Fibroblast of mammary gland (primary cell): ENCODE results near the gene GRAMD4.
A peak's percentile ranks its signal among the peaks of the same experiment; 100 is the strongest.

ENCODE experiments used
- DNase-seq: peaks from one replicate; pipeline ENCODE4 v3.0.0-alpha.2; 2010; ENCODE audit warnings: low read depth
- H3K4me3 ChIP-seq: 2 replicates; pipeline ENCODE4 v1.5.1; 2011; ENCODE audit warnings: low read depth, mild to moderate bottlenecking, low read length, moderate library complexity; ENCODE audit not compliant: control insufficient read depth
- CTCF ChIP-seq: conservative IDR thresholded peaks from 2 replicates; pipeline ENCODE4 v1.5.1; 2011; ENCODE audit warnings: low read depth, low read length, inconsistent platforms; ENCODE audit not compliant: control insufficient read depth, insufficient read depth

GRAMD4 gene

GRCh38 chr22:46652081-46652846 is 32.1 kb downstream of the GRAMD4 start:
- H3K4me3 ChIP-seq = no peak overlapping the region
- DNase-seq = peak; percentile 78
- TF ChIP-seq CTCF = no peak

GRCh38 chr22:46652847-46653331 is 32.7 kb downstream of the GRAMD4 start:
- no peak for TF ChIP-seq CTCF
- DNase-seq = peak; percentile 64
- H3K4me3 ChIP-seq = no peak overlapping the region

- TF ChIP-seq CTCF = no peak
- H3K4me3 ChIP-seq = no peak overlapping the region
- no peak for DNase-seq
Observed at GRCh38 chr22:46653596-46653995, 33.4 kb downstream of the GRAMD4 start.

- no peak for TF ChIP-seq CTCF
- no peak overlapping the region for H3K4me3 ChIP-seq
- no peak for DNase-seq
Observed at GRCh38 chr22:46654426-46654825, 34.2 kb downstream of the GRAMD4 start.

DNA sequence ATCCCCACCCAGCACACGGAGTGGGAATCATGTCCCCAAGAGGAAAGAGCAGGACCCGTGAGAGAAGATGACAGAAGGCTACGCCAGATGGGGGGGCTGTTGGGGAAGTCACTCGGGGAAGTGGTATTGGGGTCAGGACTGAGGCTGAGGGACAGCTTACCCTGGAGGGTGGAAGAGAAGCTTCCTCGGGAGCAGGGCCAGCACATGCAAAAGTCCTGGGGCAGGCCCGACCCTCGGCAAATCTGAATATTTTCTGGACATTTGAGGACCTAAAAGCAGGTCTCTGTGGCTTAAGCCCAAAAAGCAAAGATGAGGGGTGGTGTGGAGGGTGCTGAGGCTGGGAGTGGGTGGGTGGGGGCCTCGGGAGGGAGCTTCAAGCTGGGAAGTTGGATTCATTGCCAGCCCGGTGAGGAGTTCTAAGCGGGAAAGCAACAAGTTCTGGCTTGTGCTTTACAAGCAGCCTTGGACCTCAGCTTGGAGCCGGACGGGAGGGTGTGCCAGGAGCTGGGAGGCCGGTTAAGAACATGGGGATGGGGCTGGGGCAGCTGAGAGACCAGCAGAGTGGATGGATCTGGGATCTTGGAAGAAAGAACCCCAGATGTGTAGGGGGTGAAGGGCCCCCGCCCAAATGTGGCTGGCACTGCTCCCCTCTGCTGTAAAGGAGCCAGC is 34.9 kb downstream of the GRAMD4 start:
- TF ChIP-seq CTCF = no peak
- DNase-seq = no peak
- no peak overlapping the region for H3K4me3 ChIP-seq

GRCh38 chr22:46655861-46656608 is 35.8 kb downstream of the GRAMD4 start:
- DNase-seq = no peak
- TF ChIP-seq CTCF = no peak
- no peak overlapping the region for H3K4me3 ChIP-seq
